ENCODE data around the gene ZSCAN10.
"Not testable (repeated sequence)": the region's sequence is repeated elsewhere in the genome, so short reads cannot be mapped to it uniquely, and the experiment has no call there.

Gene ZSCAN10

DNA sequence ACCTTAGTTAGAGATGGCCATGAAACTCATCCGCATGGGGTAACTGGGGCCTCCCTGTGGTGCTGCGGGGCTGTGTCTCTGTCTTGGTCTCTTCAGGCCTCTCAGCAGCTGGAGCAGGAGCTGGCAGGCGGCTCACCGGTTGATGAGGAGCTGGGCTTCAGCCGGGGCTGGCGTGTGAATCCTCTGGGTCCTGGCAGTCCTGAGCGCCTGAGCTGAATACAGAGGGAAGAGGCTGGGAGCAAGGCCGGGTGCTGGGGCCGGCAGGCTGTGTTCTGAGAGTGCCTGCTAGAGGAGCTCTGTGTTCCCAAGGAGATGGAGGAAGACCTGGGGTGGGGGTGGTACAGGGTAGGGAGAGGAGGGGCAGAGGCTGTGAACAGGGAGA, 43.4 kb downstream of the ZSCAN10 start:
- DNase-seq; H3K27me3 ChIP-seq (replicated peaks; ENCODE audit: control insufficient read depth, insufficient read depth, low read length, poor library complexity, severe bottlenecking); H3K36me3 ChIP-seq (ENCODE audit: control insufficient read depth, insufficient read depth, low read length); H3K4me3 ChIP-seq (ENCODE audit: insufficient read depth, low read depth, low read length, poor library complexity, severe bottlenecking); H3K9me3 ChIP-seq (ENCODE audit: control insufficient read depth, low read length): not testable (repeated sequence)
- Histone ChIP-seq H3K4me1 (ENCODE audit: control insufficient read depth, insufficient read depth, low read length, poor library complexity, severe bottlenecking) (peaks cover 41% of the 10 kb centered on the region), H3K27ac (ENCODE audit: insufficient read depth, low read length, poor library complexity, severe bottlenecking) (peak overlapping the region; percentile 21)

DNA sequence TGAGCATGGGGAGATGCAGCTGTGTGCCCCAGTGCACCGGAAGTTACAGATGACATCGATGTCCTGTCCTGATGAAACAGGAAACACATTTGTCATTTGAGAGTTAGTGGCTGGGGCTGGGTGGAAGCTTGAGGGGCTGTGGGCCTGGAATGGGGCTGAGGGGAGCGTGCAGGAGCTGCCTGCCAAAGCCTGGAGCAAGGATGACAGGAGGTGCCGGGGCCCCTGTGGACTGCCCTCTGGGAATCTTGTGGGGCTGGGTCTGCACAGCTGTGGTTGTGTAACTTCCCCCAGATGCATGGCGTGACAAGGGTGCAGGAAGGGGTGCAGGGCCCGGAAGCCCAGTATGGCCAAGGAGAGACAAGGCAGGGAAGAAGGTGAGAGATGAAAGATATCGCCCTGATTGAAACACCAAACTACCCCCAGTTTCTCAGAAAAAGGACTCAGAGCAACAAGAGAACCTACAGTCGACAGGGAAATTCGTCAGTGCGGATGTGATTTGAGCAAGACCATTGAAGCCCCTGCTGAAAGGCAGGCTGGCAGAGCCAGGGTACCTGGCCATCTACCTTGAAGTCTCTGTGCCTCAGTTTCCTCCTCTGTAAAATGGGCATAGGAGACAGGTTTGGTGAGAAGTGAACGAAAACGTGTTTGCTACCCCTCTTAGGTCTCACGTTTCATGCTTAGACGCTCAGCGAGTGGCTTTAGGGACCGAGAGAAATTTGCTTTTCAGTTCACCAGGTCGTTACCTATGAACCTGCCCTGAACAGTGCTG, 43.9 kb downstream of the ZSCAN10 start:
- no peak overlapping the region for H3K4me3 ChIP-seq (ENCODE audit: insufficient read depth, low read depth, low read length, poor library complexity, severe bottlenecking)
- no peaks in the 10 kb centered on the region for H3K27me3 ChIP-seq (replicated peaks; ENCODE audit: control insufficient read depth, insufficient read depth, low read length, poor library complexity, severe bottlenecking)
- H3K27ac ChIP-seq (ENCODE audit: insufficient read depth, low read length, poor library complexity, severe bottlenecking): peak overlapping the region; percentile 21
- H3K4me1 ChIP-seq (ENCODE audit: control insufficient read depth, insufficient read depth, low read length, poor library complexity, severe bottlenecking): peaks cover 40% of the 10 kb centered on the region
- no peaks in the 10 kb centered on the region for H3K36me3 ChIP-seq (ENCODE audit: control insufficient read depth, insufficient read depth, low read length)
- no peak for DNase-seq
- H3K9me3 ChIP-seq (ENCODE audit: control insufficient read depth, low read length): no peaks in the 10 kb centered on the region

DNA sequence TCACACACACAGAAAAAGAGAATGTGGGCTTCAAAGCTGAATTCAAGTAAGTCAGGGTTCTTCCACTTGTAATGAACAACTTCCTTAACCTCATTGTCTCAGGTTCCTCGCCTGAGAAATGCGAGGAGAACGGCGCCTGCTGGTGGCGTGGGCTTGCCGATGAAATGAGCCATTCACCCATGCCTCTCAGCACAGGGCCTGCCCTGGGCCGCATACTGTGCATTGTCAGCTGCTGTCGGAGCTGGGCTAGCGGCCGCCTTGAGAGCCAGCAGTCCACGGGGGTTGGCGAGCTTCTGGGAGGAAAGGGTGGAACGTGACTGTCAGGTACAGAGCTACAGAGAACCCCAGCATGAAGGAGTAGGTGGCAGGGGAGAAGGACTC, 45.8 kb downstream of the ZSCAN10 start:
- H3K27ac ChIP-seq (ENCODE audit: insufficient read depth, low read length, poor library complexity, severe bottlenecking); H3K4me3 ChIP-seq (ENCODE audit: insufficient read depth, low read depth, low read length, poor library complexity, severe bottlenecking); H3K27me3 ChIP-seq (replicated peaks; ENCODE audit: control insufficient read depth, insufficient read depth, low read length, poor library complexity, severe bottlenecking); H3K36me3 ChIP-seq (ENCODE audit: control insufficient read depth, insufficient read depth, low read length); DNase-seq; H3K9me3 ChIP-seq (ENCODE audit: control insufficient read depth, low read length): not testable (repeated sequence)
- H3K4me1 ChIP-seq (ENCODE audit: control insufficient read depth, insufficient read depth, low read length, poor library complexity, severe bottlenecking): peaks cover 29% of the 10 kb centered on the region

DNA sequence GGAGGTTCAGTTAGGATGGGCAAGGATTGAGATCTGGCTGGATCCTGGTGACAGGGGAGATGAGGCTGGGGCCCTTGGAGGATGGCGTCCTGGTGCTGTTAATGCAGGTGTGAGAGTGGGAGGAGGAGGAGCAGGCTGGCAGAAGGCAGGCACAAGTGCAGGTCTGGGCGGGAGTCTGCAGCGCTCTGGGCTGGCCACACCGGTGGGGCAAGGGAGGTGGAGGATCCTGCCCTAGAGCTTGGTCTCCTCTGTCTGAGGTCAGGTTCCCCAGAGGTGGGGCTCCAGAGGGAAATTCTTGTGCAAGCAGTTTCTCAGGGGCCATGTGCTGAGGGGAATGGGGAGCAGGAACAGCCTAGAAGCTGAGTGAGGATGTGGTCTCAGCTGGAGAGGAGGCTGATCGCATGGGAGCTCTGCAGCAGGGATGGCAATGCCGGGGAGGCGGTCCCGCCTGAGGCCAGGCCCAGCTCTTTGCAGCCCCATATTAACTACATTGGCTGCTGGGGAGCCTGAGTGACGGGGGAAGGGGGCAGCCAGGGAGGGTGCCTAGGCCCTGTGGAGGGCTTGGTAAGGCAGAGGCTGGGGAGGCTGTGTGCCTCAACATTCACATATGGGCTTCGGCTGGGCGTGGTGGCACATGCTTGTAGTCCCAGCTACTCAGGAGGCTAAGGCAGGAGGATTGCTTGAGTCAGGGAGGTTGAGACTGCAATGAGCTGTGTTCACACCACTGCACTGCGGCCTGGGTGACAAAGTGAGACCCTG, 46.3 kb downstream of the ZSCAN10 start:
- not testable (repeated sequence) for H3K36me3 ChIP-seq (ENCODE audit: control insufficient read depth, insufficient read depth, low read length); DNase-seq; H3K27me3 ChIP-seq (replicated peaks; ENCODE audit: control insufficient read depth, insufficient read depth, low read length, poor library complexity, severe bottlenecking); H3K4me3 ChIP-seq (ENCODE audit: insufficient read depth, low read depth, low read length, poor library complexity, severe bottlenecking); H3K9me3 ChIP-seq (ENCODE audit: control insufficient read depth, low read length); H3K27ac ChIP-seq (ENCODE audit: insufficient read depth, low read length, poor library complexity, severe bottlenecking)
- H3K4me1 ChIP-seq (ENCODE audit: control insufficient read depth, insufficient read depth, low read length, poor library complexity, severe bottlenecking): peaks cover 23% of the 10 kb centered on the region

DNA sequence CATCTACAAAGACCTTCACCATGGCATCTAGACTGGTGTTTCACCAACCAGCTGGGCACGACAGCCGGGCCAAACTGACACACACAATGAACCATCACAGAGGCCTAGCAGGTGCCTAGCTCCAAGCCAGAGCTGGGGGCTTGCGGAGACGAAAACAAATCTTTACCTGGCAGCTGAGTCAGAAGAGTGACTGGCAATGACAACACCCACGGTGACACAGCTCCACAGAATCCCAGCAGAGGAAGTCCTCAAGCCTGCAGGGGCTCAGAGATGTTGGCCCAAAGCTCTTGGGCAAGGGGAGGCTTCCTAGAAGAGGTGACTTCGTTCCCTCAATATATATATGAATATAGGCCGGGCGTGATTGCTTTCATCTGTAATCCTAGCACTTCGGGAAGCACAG, 47.6 kb downstream of the ZSCAN10 start:
- H3K27ac ChIP-seq (ENCODE audit: insufficient read depth, low read length, poor library complexity, severe bottlenecking): no peak overlapping the region
- H3K4me3 ChIP-seq (ENCODE audit: insufficient read depth, low read depth, low read length, poor library complexity, severe bottlenecking): no peak overlapping the region
- no peaks in the 10 kb centered on the region for H3K9me3 ChIP-seq (ENCODE audit: control insufficient read depth, low read length)
- H3K36me3 ChIP-seq (ENCODE audit: control insufficient read depth, insufficient read depth, low read length): no peaks in the 10 kb centered on the region
- DNase-seq: no peak
- peaks cover 7% of the 10 kb centered on the region for H3K27me3 ChIP-seq (replicated peaks; ENCODE audit: control insufficient read depth, insufficient read depth, low read length, poor library complexity, severe bottlenecking)
- peaks cover 18% of the 10 kb centered on the region for H3K4me1 ChIP-seq (ENCODE audit: control insufficient read depth, insufficient read depth, low read length, poor library complexity, severe bottlenecking)

DNA sequence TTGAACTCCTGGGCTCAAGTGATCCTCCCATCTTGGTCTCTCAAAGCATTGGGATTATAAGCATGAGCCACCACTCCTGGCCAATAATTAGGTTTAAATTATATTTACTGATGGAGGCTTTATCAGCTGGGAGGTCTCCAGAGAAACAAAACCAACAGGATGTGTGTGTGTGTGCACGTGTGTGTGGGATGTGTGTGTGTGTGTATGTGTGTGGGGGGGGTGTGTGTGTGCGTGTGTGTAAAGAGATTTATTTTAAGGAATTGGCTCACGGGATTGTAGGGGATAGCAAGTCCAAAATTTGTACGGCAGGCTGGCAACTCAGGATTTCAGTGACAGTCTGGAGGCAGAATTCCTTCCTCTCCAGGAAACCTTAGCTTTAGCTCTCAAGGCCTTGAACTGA, 48.1 kb downstream of the ZSCAN10 start:
- Histone ChIP-seq H3K9me3 (ENCODE audit: control insufficient read depth, low read length) (no peaks in the 10 kb centered on the region), H3K27me3 (replicated peaks; ENCODE audit: control insufficient read depth, insufficient read depth, low read length, poor library complexity, severe bottlenecking) (peaks cover 7% of the 10 kb centered on the region), H3K36me3 (ENCODE audit: control insufficient read depth, insufficient read depth, low read length) (no peaks in the 10 kb centered on the region), H3K4me3 (ENCODE audit: insufficient read depth, low read depth, low read length, poor library complexity, severe bottlenecking) (no peak overlapping the region), H3K4me1 (ENCODE audit: control insufficient read depth, insufficient read depth, low read length, poor library complexity, severe bottlenecking) (peaks cover 23% of the 10 kb centered on the region), H3K27ac (ENCODE audit: insufficient read depth, low read length, poor library complexity, severe bottlenecking) (no peak overlapping the region)
- no peak for DNase-seq

DNA sequence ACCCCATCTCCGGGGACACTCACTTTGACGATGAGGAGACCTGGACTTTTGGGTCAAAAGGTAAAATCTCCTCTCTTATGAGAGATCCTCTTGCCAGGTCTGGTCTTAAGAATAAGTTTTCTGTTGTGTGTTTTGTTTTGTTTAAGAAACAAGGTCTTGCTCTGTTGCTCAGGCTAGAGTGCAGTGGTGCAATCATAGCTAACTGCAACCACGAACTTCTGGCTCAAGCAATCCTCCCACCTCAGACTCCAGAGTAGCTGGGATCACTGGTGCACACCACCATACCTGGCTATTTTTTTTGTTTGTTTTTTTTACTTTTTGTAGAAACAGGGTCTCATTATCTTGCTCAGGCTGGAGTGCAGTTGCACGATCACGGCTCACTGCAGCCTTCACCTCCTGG, 48.6 kb downstream of the ZSCAN10 start:
- H3K36me3 ChIP-seq (ENCODE audit: control insufficient read depth, insufficient read depth, low read length): no peaks in the 10 kb centered on the region
- no peak overlapping the region for H3K27ac ChIP-seq (ENCODE audit: insufficient read depth, low read length, poor library complexity, severe bottlenecking)
- no peak for DNase-seq
- H3K4me1 ChIP-seq (ENCODE audit: control insufficient read depth, insufficient read depth, low read length, poor library complexity, severe bottlenecking): peaks cover 24% of the 10 kb centered on the region
- peaks cover 7% of the 10 kb centered on the region for H3K27me3 ChIP-seq (replicated peaks; ENCODE audit: control insufficient read depth, insufficient read depth, low read length, poor library complexity, severe bottlenecking)
- H3K4me3 ChIP-seq (ENCODE audit: insufficient read depth, low read depth, low read length, poor library complexity, severe bottlenecking): no peak overlapping the region
- no peaks in the 10 kb centered on the region for H3K9me3 ChIP-seq (ENCODE audit: control insufficient read depth, low read length)

DNA sequence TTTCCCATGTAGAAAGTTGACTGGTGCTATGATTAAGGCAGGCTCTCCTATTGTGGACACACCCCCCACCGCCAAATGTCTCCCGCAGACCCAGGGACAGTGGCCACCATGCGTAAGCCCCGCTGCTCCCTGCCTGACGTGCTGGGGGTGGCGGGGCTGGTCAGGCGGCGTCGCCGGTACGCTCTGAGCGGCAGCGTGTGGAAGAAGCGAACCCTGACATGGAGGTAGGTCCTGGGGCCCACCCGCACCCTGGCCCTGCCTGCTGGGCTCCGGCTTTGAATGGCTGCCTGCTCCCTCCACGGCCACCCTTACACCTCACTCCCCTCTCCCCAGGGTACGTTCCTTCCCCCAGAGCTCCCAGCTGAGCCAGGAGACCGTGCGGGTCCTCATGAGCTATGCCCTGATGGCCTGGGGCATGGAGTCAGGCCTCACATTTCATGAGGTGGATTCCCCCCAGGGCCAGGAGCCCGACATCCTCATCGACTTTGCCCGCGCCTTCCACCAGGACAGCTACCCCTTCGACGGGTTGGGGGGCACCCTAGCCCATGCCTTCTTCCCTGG, 49.1 kb downstream of the ZSCAN10 start:
- no peak for DNase-seq
- H3K36me3 ChIP-seq (ENCODE audit: control insufficient read depth, insufficient read depth, low read length): no peaks in the 10 kb centered on the region
- H3K27me3 ChIP-seq (replicated peaks; ENCODE audit: control insufficient read depth, insufficient read depth, low read length, poor library complexity, severe bottlenecking): peaks cover 7% of the 10 kb centered on the region
- H3K4me3 ChIP-seq (ENCODE audit: insufficient read depth, low read depth, low read length, poor library complexity, severe bottlenecking): no peak overlapping the region
- H3K9me3 ChIP-seq (ENCODE audit: control insufficient read depth, low read length): no peaks in the 10 kb centered on the region
- no peak overlapping the region for H3K27ac ChIP-seq (ENCODE audit: insufficient read depth, low read length, poor library complexity, severe bottlenecking)
- H3K4me1 ChIP-seq (ENCODE audit: control insufficient read depth, insufficient read depth, low read length, poor library complexity, severe bottlenecking): peaks cover 19% of the 10 kb centered on the region

DNA sequence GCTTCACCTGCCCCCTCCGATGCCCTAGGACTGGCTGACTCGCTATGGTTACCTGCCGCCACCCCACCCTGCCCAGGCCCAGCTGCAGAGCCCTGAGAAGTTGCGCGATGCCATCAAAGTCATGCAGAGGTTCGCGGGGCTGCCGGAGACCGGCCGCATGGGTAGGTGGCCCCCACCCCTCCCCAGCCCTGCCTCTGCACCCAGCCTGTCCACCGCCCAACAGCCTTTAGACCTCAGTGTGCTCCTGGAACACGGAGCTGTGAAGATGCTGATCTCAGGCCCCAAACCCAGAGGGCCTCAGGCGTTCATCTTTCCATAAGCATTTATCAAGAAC, 51.7 kb downstream of the ZSCAN10 start:
- Histone ChIP-seq H3K36me3 (ENCODE audit: control insufficient read depth, insufficient read depth, low read length) (no peaks in the 10 kb centered on the region), H3K9me3 (ENCODE audit: control insufficient read depth, low read length) (no peaks in the 10 kb centered on the region), H3K4me3 (ENCODE audit: insufficient read depth, low read depth, low read length, poor library complexity, severe bottlenecking) (no peak overlapping the region), H3K27me3 (replicated peaks; ENCODE audit: control insufficient read depth, insufficient read depth, low read length, poor library complexity, severe bottlenecking) (peaks cover 27% of the 10 kb centered on the region), H3K4me1 (ENCODE audit: control insufficient read depth, insufficient read depth, low read length, poor library complexity, severe bottlenecking) (peaks cover 16% of the 10 kb centered on the region), H3K27ac (ENCODE audit: insufficient read depth, low read length, poor library complexity, severe bottlenecking) (no peak overlapping the region)
- no peak for DNase-seq

DNA sequence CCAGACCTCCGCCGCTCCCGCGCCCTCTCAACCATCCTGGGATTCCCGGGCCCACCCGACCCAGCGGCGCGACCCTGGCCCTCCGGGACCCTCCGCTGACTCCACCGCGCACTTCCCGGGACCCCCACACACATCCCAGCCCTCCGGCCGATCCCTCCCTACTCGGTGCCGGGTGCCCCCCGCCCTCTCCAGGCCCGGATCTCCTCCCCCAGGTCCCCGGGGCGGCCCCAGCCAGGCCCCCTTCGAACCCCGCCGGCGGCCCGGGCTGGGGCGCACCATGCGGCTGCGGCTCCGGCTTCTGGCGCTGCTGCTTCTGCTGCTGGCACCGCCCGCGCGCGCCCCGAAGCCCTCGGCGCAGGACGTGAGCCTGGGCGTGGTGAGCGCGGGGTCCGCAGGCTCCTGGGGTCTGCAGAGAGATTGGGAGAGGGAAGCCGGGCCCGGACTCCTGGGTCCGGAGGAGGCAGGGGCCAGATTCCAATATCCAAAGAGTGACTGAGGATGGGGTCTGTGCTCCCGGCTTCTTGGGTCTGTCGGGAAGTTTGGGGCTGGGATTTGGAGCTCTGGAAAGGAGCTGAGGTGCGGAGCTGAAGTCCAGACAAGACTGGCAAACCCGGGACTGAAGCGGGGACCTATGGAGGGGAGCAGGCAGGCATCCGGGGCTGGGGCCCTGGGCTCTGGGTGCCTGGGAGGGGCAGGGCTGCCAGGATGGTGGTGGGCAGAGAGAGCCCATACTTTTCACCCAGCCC, 52.3 kb downstream of the ZSCAN10 start:
- Histone ChIP-seq H3K36me3 (ENCODE audit: control insufficient read depth, insufficient read depth, low read length) (no peaks in the 10 kb centered on the region), H3K9me3 (ENCODE audit: control insufficient read depth, low read length) (no peaks in the 10 kb centered on the region), H3K27me3 (replicated peaks; ENCODE audit: control insufficient read depth, insufficient read depth, low read length, poor library complexity, severe bottlenecking) (peaks cover 27% of the 10 kb centered on the region), H3K27ac (ENCODE audit: insufficient read depth, low read length, poor library complexity, severe bottlenecking) (no peak overlapping the region), H3K4me3 (ENCODE audit: insufficient read depth, low read depth, low read length, poor library complexity, severe bottlenecking) (peak overlapping the region; percentile 18), H3K4me1 (ENCODE audit: control insufficient read depth, insufficient read depth, low read length, poor library complexity, severe bottlenecking) (peaks cover 16% of the 10 kb centered on the region)
- no peak for DNase-seq
